ENCODE data around the gene SETD7. TPM values are rescaled to one million over a fixed set of nuclear protein-coding genes. Genes with fewer than 3 reads are reported as not detected.

SETD7 gene
- total RNA-seq, 4 donors from 2014 or later, result 38.9 to 80.6 (median 59.3) TPM

- no peak for TF ChIP-seq POLR2A (IDR thresholded peaks at IDR 0.05)
- no peak for TF ChIP-seq CTCF (IDR thresholded peaks at IDR 0.05)
- Histone ChIP-seq H3K27me3 (no peaks in the 10 kb centered on the region), H3K9me3 (no peaks in the 10 kb centered on the region), H3K4me1 (no peaks in the 10 kb centered on the region), H3K36me3 (no peaks in the 10 kb centered on the region), H3K4me3 (no peak overlapping the region), H3K27ac (peak overlapping the region in 1 of 2 donors; percentile 21)
- DNase-seq, result no peak
- intact Hi-C loops (cut with DNase I; ENCODE audit: low total_unique reads), result no loop called here
These were observed 23.1 kb downstream of the SETD7 start for GRCh38 chr4:139532947-139533346.

GRCh38 chr4:139530833-139531427 lies 25.1 kb downstream of the SETD7 start:
- intact Hi-C loops (cut with DNase I; ENCODE audit: low total_unique reads), result no loop called here
- TF ChIP-seq CTCF (IDR thresholded peaks at IDR 0.05) (peak; percentile 27 to 56 (median 43)), POLR2A (IDR thresholded peaks at IDR 0.05) (no peak)
- no peaks in the 10 kb centered on the region for H3K27me3 ChIP-seq
- no peaks in the 10 kb centered on the region for H3K9me3 ChIP-seq
- H3K36me3 ChIP-seq, result no peaks in the 10 kb centered on the region
- no peak overlapping the region for H3K27ac ChIP-seq
- H3K4me1 ChIP-seq, result no peaks in the 10 kb centered on the region
- H3K4me3 ChIP-seq, result no peak overlapping the region
- DNase-seq, result peak; percentile 31 to 35

GRCh38 chr4:139528377-139529005 lies 27.5 kb downstream of the SETD7 start:
- H3K27me3 ChIP-seq, result no peaks in the 10 kb centered on the region

GRCh38 chr4:139526928-139527327 lies 29.1 kb downstream of the SETD7 start:
- TF ChIP-seq POLR2A (IDR thresholded peaks at IDR 0.05) (no peak), CTCF (IDR thresholded peaks at IDR 0.05) (no peak)
- Histone ChIP-seq H3K36me3 (no peaks in the 10 kb centered on the region), H3K9me3 (no peaks in the 10 kb centered on the region), H3K4me1 (no peaks in the 10 kb centered on the region), H3K27me3 (no peaks in the 10 kb centered on the region), H3K27ac (no peak overlapping the region), H3K4me3 (no peak overlapping the region)
- intact Hi-C loops (cut with DNase I; ENCODE audit: low total_unique reads), result no loop called here
- DNase-seq, result no peak

More at GRCh38 chr4:139528377-139529005, 27.5 kb downstream of the SETD7 start:
- H3K4me1 ChIP-seq, result no peaks in the 10 kb centered on the region
- intact Hi-C loops (cut with DNase I; ENCODE audit: low total_unique reads), result no loop called here
- H3K36me3 ChIP-seq, result no peaks in the 10 kb centered on the region
- TF ChIP-seq CTCF (IDR thresholded peaks at IDR 0.05) (peak in 1 of 4 experiments; percentile 7), POLR2A (IDR thresholded peaks at IDR 0.05) (no peak)
- no peak overlapping the region for H3K27ac ChIP-seq
- no peak overlapping the region for H3K4me3 ChIP-seq
- H3K9me3 ChIP-seq, result no peaks in the 10 kb centered on the region
- DNase-seq, result peak; percentile 40 to 63

GRCh38 chr4:139525414-139525813 lies 30.6 kb downstream of the SETD7 start:
- DNase-seq, result no peak
- Histone ChIP-seq H3K9me3 (no peaks in the 10 kb centered on the region), H3K36me3 (no peaks in the 10 kb centered on the region), H3K27me3 (no peaks in the 10 kb centered on the region), H3K4me1 (no peaks in the 10 kb centered on the region), H3K4me3 (no peak overlapping the region), H3K27ac (no peak overlapping the region)
- intact Hi-C loops (cut with DNase I; ENCODE audit: low total_unique reads), result no loop called here
- no peak for TF ChIP-seq CTCF (IDR thresholded peaks at IDR 0.05)
- TF ChIP-seq POLR2A (IDR thresholded peaks at IDR 0.05), result no peak
